Urothelium cell line (cell line): ENCODE data around the gene SLC9A9.
A peak's percentile ranks its signal among the peaks of the same experiment; 100 is the strongest.
"Not testable (repeated sequence)": the region's sequence is repeated elsewhere in the genome, so short reads cannot be mapped to it uniquely, and the experiment has no call there.

Experiments used
- DNase-seq: peaks from one replicate; pipeline ENCODE4 v3.0.0; 2011; ENCODE audit warnings: low spot score, mixed read lengths
- FAIRE-seq: peaks from 2 replicates; lab custom pipeline; 2011; peaks lifted over from hg19 to GRCh38; lab: Jason Lieb, UNC

Gene SLC9A9

GRCh38 chr3:143478115-143478693 is 370.1 kb downstream of the SLC9A9 start:
- FAIRE-seq (no peak), DNase-seq (no peak)

- DNase-seq = no peak
- FAIRE-seq = no peak
Observed at GRCh38 chr3:143476965-143477640, 371.2 kb downstream of the SLC9A9 start.

- no peak for DNase-seq
- FAIRE-seq = no peak
Observed at GRCh38 chr3:143475981-143476380, 372.3 kb downstream of the SLC9A9 start.

- DNase-seq (no peak), FAIRE-seq (no peak)
Observed at GRCh38 chr3:143472731-143473523, 375.3 kb downstream of the SLC9A9 start.

- no peak for FAIRE-seq
- no peak for DNase-seq
Observed at GRCh38 chr3:143471705-143472104, 376.6 kb downstream of the SLC9A9 start.

GRCh38 chr3:143469159-143469558 is 379.1 kb downstream of the SLC9A9 start:
- DNase-seq = no peak
- no peak for FAIRE-seq

GRCh38 chr3:143465666-143466065 is 382.6 kb downstream of the SLC9A9 start:
- no peak for FAIRE-seq
- DNase-seq = no peak

GRCh38 chr3:143464850-143465249 is 383.4 kb downstream of the SLC9A9 start:
- DNase-seq (no peak), FAIRE-seq (no peak)

- DNase-seq (no peak), FAIRE-seq (no peak)
Observed at GRCh38 chr3:143455480-143455879, 392.8 kb downstream of the SLC9A9 start.

- no peak for FAIRE-seq
- no peak for DNase-seq
Observed at GRCh38 chr3:143450632-143451031, 397.6 kb downstream of the SLC9A9 start.

GRCh38 chr3:143447491-143447890 is 400.8 kb downstream of the SLC9A9 start:
- DNase-seq = no peak
- no peak for FAIRE-seq

GRCh38 chr3:143445118-143445517 is 403.1 kb downstream of the SLC9A9 start:
- FAIRE-seq (no peak), DNase-seq (no peak)

GRCh38 chr3:143443851-143444331 is 404.4 kb downstream of the SLC9A9 start:
- no peak for FAIRE-seq
- peak; percentile 75 for DNase-seq

- FAIRE-seq (no peak), DNase-seq (no peak)
Observed at GRCh38 chr3:143442814-143443447, 405.3 kb downstream of the SLC9A9 start.

GRCh38 chr3:143441516-143442171 is 406.6 kb downstream of the SLC9A9 start:
- DNase-seq (no peak), FAIRE-seq (no peak)

GRCh38 chr3:143439817-143440216 is 408.5 kb downstream of the SLC9A9 start:
- DNase-seq = no peak
- FAIRE-seq = no peak

- DNase-seq (no peak), FAIRE-seq (no peak)
Observed at GRCh38 chr3:143437405-143437804, 410.9 kb downstream of the SLC9A9 start.

- no peak for DNase-seq
- no peak for FAIRE-seq
Observed at GRCh38 chr3:143436231-143436930, 411.9 kb downstream of the SLC9A9 start.

- FAIRE-seq = no peak
- DNase-seq = no peak
Observed at GRCh38 chr3:143433787-143434378, 414.4 kb downstream of the SLC9A9 start.

- not testable (repeated sequence) for FAIRE-seq, DNase-seq
Observed at GRCh38 chr3:143431298-143431697, 417.0 kb downstream of the SLC9A9 start.
